Measurements from ENCODE around the gene NRROS. TPM values are rescaled to one million over a fixed set of nuclear protein-coding genes. Genes with fewer than 3 reads are reported as not detected.

The NRROS gene
- total and polyA plus RNA-seq, 2 of the 4 experiments (the other 2 are of a cell fraction) = 0.10 TPM; not detected in 1

DNA sequence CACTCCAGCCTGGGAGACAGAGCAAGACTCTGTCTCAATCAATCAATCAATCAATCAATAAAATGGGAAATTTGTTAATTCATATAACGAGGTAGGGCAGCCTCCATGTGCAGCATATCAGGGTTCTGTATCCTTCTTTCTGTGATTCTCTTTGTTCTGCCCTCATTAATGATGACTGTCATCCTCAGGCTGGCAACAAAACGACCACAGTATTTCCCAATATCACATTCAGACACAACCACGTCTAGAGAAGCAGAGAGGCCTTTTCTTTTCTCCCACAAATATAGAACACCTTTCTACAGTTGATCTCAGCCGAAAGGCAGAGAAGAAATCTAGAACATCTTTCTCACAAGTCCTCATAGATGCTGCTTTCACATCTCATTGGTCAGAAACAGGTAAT lies 61.3 kb downstream of the NRROS start:
- Histone ChIP-seq H4K91ac (ENCODE audit: insufficient read depth, low read depth, low read length) (no peak overlapping the region), H2BK5ac (ENCODE audit: low read depth, low read length, poor library complexity, severe bottlenecking) (no peak overlapping the region), H3K4me2 (ENCODE audit: low read depth, low read length) (no peak overlapping the region), H3K14ac (replicated peaks; ENCODE audit: low read depth, low read length) (no peak overlapping the region), H4K20me1 (ENCODE audit: insufficient read depth, low read length) (no peaks in the 10 kb centered on the region), H2AK9ac (replicated peaks; ENCODE audit: low read depth, low read length, poor library complexity) (no peak overlapping the region), H2BK20ac (ENCODE audit: low read depth, low read length) (no peak overlapping the region), H4K5ac (ENCODE audit: low read depth, low read length) (no peak overlapping the region), H2AFZ (replicated peaks; ENCODE audit: low read length, poor library complexity) (no peak overlapping the region), H2AK5ac (ENCODE audit: low read depth, low read length) (no peak overlapping the region), H3K9me1 (ENCODE audit: insufficient read depth, low read length) (no peaks in the 10 kb centered on the region), H3K56ac (ENCODE audit: extremely low read depth, insufficient read depth, low read length) (no peak overlapping the region), H3K36me3 (ENCODE audit: control insufficient read depth, insufficient read depth, low read length) (no peaks in the 10 kb centered on the region), H4K8ac (ENCODE audit: low read depth in 2 of 2, low read length in 2 of 2) (no peak overlapping the region), H2BK120ac (ENCODE audit: low read depth, low read length) (no peak overlapping the region), H3K18ac (ENCODE audit: low read depth, low read length) (no peak overlapping the region), H3K9me3 (ENCODE audit: control insufficient read depth, insufficient read depth, low read length) (no peaks in the 10 kb centered on the region), H3K9ac (ENCODE audit: low read depth, low read length) (no peak overlapping the region), H3K23ac (ENCODE audit: low read depth, low read length) (no peak overlapping the region), H3K4me3 (ENCODE audit: insufficient read depth, low read depth, low read length) (no peak overlapping the region), H3K27ac (ENCODE audit: insufficient read depth, low read length) (no peak overlapping the region), H3K4ac (ENCODE audit: low read depth, low read length) (no peak overlapping the region), H3K79me1 (ENCODE audit: low read depth in 1 of 2, low read length in 2 of 2) (no peaks in the 10 kb centered on the region), H3K4me1 (ENCODE audit: control insufficient read depth, insufficient read depth, low read length) (no peaks in the 10 kb centered on the region), H3K27me3 (ENCODE audit: control insufficient read depth, insufficient read depth, low read length) (no peaks in the 10 kb centered on the region), H2BK15ac (ENCODE audit: low read depth, low read length) (no peak overlapping the region)
- intact Hi-C loops (cut with micrococcal nuclease) (no loop called here), dilution Hi-C loops (cut with HindIII; ENCODE audit: low sequenced_read_pairs, unreplicated experiment) (no loop called here), in situ Hi-C loops (cut with MboI; ENCODE audit: low sequenced_read_pairs) (no loop called here)
- ChIA-PET POLR2A (ENCODE audit: unreplicated experiment) (no interaction called here), CTCF (no interaction called here)
- DNase-seq = no peak
- no peak for ATAC-seq (ENCODE audit: low read depth)
- BruUV-seq (replicated peaks) = no TSS peak
- no peak for TF ChIP-seq SMC3 (IDR thresholded peaks at IDR 0.05; ENCODE audit: low read depth, low read length)
- TF ChIP-seq, protein P1, sequence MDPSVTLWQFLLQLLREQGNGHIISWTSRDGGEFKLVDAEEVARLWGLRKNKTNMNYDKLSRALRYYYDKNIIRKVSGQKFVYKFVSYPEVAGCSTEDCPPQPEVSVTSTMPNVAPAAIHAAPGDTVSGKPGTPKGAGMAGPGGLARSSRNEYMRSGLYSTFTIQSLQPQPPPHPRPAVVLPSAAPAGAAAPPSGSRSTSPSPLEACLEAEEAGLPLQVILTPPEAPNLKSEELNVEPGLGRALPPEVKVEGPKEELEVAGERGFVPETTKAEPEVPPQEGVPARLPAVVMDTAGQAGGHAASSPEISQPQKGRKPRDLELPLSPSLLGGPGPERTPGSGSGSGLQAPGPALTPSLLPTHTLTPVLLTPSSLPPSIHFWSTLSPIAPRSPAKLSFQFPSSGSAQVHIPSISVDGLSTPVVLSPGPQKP (IDR thresholded peaks at IDR 0.05; ENCODE audit: borderline replicate concordance, low read depth, low read length) = no peak
- TF ChIP-seq CHD1 (IDR thresholded peaks at IDR 0.05; ENCODE audit: low read depth, low read length) = no peak
- no peak for TF ChIP-seq CEBPB (IDR thresholded peaks at IDR 0.05; ENCODE audit: low read depth, low read length)
- 43% methylated on average over 2 of the region's 4 CpGs; no CpG with 5 or more reads in 1 of the 2 experiments for WGBS, 2 experiments (ENCODE audit: extremely low coverage in 2 of 2, insufficient read length in 1 of 2)

Data from IMR-90 (cell line).